Tibial nerve (tissue), 4 donors: ENCODE results near the gene COQ8A. TPM values are rescaled to one million over a fixed set of nuclear protein-coding genes. Genes with fewer than 3 reads are reported as not detected.

ENCODE experiments used
- DNase-seq, 2 donors: peaks; one replicate each; pipeline ENCODE4 v3.0.0-alpha.2; 2019; ENCODE audit warnings: low spot score in 2 of 2
- H3K27ac ChIP-seq, 4 donors: fragments of 200-600 bp; sonication (generic) in 3 of 4; one replicate each; pipeline ENCODE4 v1.5.1; 2017 to 2019; ENCODE audit warnings: mild to moderate bottlenecking in 1 of 4
- H3K27me3 ChIP-seq, 2 donors: fragments of 200-600 bp; sonication (generic) in 1 of 2; one replicate each; pipeline versions ENCODE4 v1.5.1 to v1.6.0; 2017 to 2019
- H3K36me3 ChIP-seq, 3 donors: fragments of 200-600 bp; sonication (generic); one replicate each; pipeline ENCODE4 v1.5.1; 2018 to 2019
- H3K4me1 ChIP-seq, 4 donors: fragments of 200-600 bp; sonication (generic) in 3 of 4; one replicate each; pipeline ENCODE4 v1.5.1; 2017 to 2019
- H3K4me3 ChIP-seq, 4 donors: fragments of 200-600 bp; sonication (generic) in 3 of 4; one replicate each; pipeline ENCODE4 v1.5.1; 2017 to 2019; ENCODE audit warnings: mild to moderate bottlenecking in 1 of 4, moderate library complexity in 1 of 4
- H3K9me3 ChIP-seq, 4 donors: fragments of 200-600 bp; sonication (generic) in 3 of 4; one replicate each; pipeline ENCODE4 v1.5.1; 2017 to 2019
- EP300 ChIP-seq, 2 donors: sonication (generic); formaldehyde crosslinking; IDR thresholded peaks; one replicate each; pipeline ENCODE4 v1.6.1; 2017; ENCODE audit warnings: antibody characterized with exemption in 2 of 2, mild to moderate bottlenecking in 1 of 2
- POLR2A ChIP-seq, 2 donors: fragments of 450-650 bp; IDR thresholded peaks; one replicate each; pipeline ENCODE4 v1.6.1; 2017; ENCODE audit warnings: antibody characterized with exemption in 2 of 2, mild to moderate bottlenecking in 2 of 2, moderate library complexity in 2 of 2
- WGBS, 2 donors: methylation state at CpG; one replicate each; pipeline ENCODE4 v1.1.5; 2018; 5-methylcytosine and 5-hydroxymethylcytosine counted together
- total RNA-seq, 4 donors: library from RNA; depleted of rRNA; stranded (reverse); fragments of >200 nt; gene quantifications; one replicate each; pipeline ENCODE4 v1.1.0, GENCODE V29; 2016
- TF ChIP-seq, protein P1 (sequence below), 5 experiments: fragments of 200-600 bp in 3 of 5; fragments of 450-650 bp in 2 of 5; sonication (generic) in 3 of 5; IDR thresholded peaks; one replicate each; pipeline ENCODE4 v1.5.1; 2016 to 2019; ENCODE audit warnings: antibody characterized with exemption in 5 of 5, mild to moderate bottlenecking in 3 of 5, moderate library complexity in 2 of 5

The COQ8A gene
- total RNA-seq, 4 donors from 2014 or later = 39.9 to 60.7 (median 55.5) TPM

DNA sequence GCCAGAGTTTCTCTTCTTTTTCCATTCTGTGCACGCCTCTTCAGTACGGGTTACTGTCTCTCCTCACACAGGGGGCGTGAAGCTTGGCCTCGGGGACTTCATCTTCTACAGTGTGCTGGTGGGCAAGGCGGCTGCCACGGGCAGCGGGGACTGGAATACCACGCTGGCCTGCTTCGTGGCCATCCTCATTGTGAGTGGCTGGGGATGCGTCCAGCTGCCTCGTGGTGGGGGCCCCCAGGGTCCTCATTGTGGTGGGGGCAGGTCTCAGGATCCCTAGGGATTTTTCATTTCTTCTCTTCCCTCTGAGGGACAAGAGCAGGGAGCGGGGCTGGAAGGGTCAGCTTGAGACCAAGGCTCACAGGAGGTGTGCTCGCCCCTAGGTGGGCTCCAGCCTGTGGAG lies 46.2 kb upstream of the COQ8A start:
- TF ChIP-seq POLR2A (IDR thresholded peaks at IDR 0.05) = no peak
- TF ChIP-seq EP300 (IDR thresholded peaks at IDR 0.05) = no peak
- TF ChIP-seq, protein P1, sequence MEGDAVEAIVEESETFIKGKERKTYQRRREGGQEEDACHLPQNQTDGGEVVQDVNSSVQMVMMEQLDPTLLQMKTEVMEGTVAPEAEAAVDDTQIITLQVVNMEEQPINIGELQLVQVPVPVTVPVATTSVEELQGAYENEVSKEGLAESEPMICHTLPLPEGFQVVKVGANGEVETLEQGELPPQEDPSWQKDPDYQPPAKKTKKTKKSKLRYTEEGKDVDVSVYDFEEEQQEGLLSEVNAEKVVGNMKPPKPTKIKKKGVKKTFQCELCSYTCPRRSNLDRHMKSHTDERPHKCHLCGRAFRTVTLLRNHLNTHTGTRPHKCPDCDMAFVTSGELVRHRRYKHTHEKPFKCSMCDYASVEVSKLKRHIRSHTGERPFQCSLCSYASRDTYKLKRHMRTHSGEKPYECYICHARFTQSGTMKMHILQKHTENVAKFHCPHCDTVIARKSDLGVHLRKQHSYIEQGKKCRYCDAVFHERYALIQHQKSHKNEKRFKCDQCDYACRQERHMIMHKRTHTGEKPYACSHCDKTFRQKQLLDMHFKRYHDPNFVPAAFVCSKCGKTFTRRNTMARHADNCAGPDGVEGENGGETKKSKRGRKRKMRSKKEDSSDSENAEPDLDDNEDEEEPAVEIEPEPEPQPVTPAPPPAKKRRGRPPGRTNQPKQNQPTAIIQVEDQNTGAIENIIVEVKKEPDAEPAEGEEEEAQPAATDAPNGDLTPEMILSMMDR (IDR thresholded peaks at IDR 0.05) = no peak

GRCh38 chr1:226894826-226895225 lies 45.3 kb upstream of the COQ8A start:
- Histone ChIP-seq H3K9me3 (no peaks in the 10 kb centered on the region), H3K4me3 (no peak overlapping the region), H3K27me3 (no peaks in the 10 kb centered on the region), H3K36me3 (peaks cover 0 to 97% (median 3%) of the 10 kb centered on the region in 3 donors), H3K27ac (no peak overlapping the region), H3K4me1 (no peaks in the 10 kb centered on the region)
- DNase-seq = no peak
- no peak for TF ChIP-seq POLR2A (IDR thresholded peaks at IDR 0.05)
- TF ChIP-seq, protein P1 (IDR thresholded peaks at IDR 0.05) = no peak
- no peak for TF ChIP-seq EP300 (IDR thresholded peaks at IDR 0.05)
- 92 to 100% methylated on average over 2 to 3 of the region's 3 CpGs for WGBS, 2 donors

More for the DNA sequence above, 46.2 kb upstream of the COQ8A start:
- Histone ChIP-seq H3K27ac (no peak overlapping the region), H3K9me3 (no peaks in the 10 kb centered on the region), H3K4me3 (no peak overlapping the region), H3K4me1 (no peaks in the 10 kb centered on the region), H3K27me3 (no peaks in the 10 kb centered on the region), H3K36me3 (peaks cover 0 to 97% (median 3%) of the 10 kb centered on the region in 3 donors)
- 83 to 93% methylated on average over 13 of the region's 13 CpGs for WGBS, 2 donors
- no peak for DNase-seq

GRCh38 chr1:226895644-226896043 lies 44.5 kb upstream of the COQ8A start:
- Histone ChIP-seq H3K27ac (no peak overlapping the region), H3K36me3 (peaks cover 0 to 97% (median 3%) of the 10 kb centered on the region in 3 donors)

GRCh38 chr1:226898246-226898645 lies 41.8 kb upstream of the COQ8A start:
- no peaks in the 10 kb centered on the region for H3K9me3 ChIP-seq
- peaks cover 0 to 78% (median 0%) of the 10 kb centered on the region in 3 donors for H3K36me3 ChIP-seq
- no peak overlapping the region for H3K27ac ChIP-seq
- H3K27me3 ChIP-seq = no peaks in the 10 kb centered on the region
- WGBS, 2 donors = 89 to 95% methylated on average over 3 of the region's 3 CpGs
- no peaks in the 10 kb centered on the region for H3K4me1 ChIP-seq
- TF ChIP-seq, protein P1 (IDR thresholded peaks at IDR 0.05) = no peak
- no peak for TF ChIP-seq POLR2A (IDR thresholded peaks at IDR 0.05)
- no peak for TF ChIP-seq EP300 (IDR thresholded peaks at IDR 0.05)
- DNase-seq = no peak
- H3K4me3 ChIP-seq = no peak overlapping the region

More at GRCh38 chr1:226895644-226896043, 44.5 kb upstream of the COQ8A start:
- TF ChIP-seq, protein P1 (IDR thresholded peaks at IDR 0.05) = no peak
- TF ChIP-seq EP300 (IDR thresholded peaks at IDR 0.05) (no peak), POLR2A (IDR thresholded peaks at IDR 0.05) (no peak)
- no peak overlapping the region for H3K4me3 ChIP-seq
- H3K27me3 ChIP-seq = no peaks in the 10 kb centered on the region
- no peak for DNase-seq
- 81 to 90% methylated on average over 11 of the region's 11 CpGs for whole genome bisulfite sequencing, 2 donors
- H3K9me3 ChIP-seq = no peaks in the 10 kb centered on the region
- H3K4me1 ChIP-seq = no peaks in the 10 kb centered on the region

GRCh38 chr1:226901421-226901820 lies 38.7 kb upstream of the COQ8A start:
- H3K4me1 ChIP-seq = peaks cover 0 to 7% (median 0%) of the 10 kb centered on the region in 4 donors
- H3K27ac ChIP-seq = no peak overlapping the region
- no peaks in the 10 kb centered on the region for H3K9me3 ChIP-seq
- no peak for DNase-seq
- H3K36me3 ChIP-seq = peaks cover 0 to 46% (median 0%) of the 10 kb centered on the region in 3 donors
- TF ChIP-seq EP300 (IDR thresholded peaks at IDR 0.05) (no peak), POLR2A (IDR thresholded peaks at IDR 0.05) (no peak)
- TF ChIP-seq, protein P1 (IDR thresholded peaks at IDR 0.05) = no peak
- H3K27me3 ChIP-seq = no peaks in the 10 kb centered on the region
- 85% methylated on average over 4 of the region's 4 CpGs for WGBS, 2 donors
- H3K4me3 ChIP-seq = no peak overlapping the region
